HG03066 (cell line): Measurements from ENCODE around the gene CEP95.
"Not testable (repeated sequence)": the region's sequence is repeated elsewhere in the genome, so short reads cannot be mapped to it uniquely, and the experiment has no call there.

Experiments used
- ATAC-seq: cut with Tn5 transposase; IDR thresholded peaks from one replicate; pipeline ENCODE4 v1.9.1; 2021; ENCODE audit warnings: low read depth; ENCODE audit not compliant: unreplicated experiment

Gene CEP95, protein sequence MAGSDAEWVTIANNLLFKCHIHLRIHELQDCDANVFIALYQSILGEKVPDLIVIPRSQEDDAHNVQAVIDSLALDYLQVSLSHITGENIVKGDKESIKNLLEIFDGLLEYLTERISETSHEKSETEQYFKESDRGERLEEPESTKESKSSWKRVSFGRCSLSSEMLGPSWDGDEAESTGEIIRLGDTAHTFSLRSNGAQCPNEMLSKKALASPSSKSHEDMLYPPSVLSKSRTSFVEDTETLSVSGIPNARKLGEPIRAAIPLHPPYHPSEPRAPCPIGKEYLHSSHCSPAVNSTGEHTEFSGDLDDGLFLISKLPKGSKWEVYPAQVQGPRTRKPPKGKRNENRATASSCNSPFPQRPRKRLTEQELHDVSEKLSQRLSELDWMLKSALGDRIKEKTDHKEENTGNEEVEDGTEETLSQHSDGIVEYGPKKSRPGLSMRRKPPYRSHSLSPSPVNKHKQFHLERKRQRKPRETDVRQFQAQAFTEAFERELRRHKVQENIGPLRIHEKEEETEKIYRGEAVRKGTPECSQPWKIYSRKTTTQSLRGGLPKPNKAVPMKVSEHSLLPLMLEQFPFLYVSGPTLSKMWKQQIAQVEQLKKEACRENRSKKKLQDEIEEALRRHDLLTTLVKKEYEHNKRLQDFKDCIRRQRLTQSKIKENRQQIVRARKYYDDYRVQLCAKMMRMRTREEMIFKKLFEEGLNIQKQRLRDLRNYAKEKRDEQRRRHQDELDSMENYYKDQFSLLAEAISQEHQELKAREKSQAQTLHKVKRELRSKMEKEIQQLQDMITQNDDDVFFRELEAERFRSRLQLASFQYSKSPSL

DNA sequence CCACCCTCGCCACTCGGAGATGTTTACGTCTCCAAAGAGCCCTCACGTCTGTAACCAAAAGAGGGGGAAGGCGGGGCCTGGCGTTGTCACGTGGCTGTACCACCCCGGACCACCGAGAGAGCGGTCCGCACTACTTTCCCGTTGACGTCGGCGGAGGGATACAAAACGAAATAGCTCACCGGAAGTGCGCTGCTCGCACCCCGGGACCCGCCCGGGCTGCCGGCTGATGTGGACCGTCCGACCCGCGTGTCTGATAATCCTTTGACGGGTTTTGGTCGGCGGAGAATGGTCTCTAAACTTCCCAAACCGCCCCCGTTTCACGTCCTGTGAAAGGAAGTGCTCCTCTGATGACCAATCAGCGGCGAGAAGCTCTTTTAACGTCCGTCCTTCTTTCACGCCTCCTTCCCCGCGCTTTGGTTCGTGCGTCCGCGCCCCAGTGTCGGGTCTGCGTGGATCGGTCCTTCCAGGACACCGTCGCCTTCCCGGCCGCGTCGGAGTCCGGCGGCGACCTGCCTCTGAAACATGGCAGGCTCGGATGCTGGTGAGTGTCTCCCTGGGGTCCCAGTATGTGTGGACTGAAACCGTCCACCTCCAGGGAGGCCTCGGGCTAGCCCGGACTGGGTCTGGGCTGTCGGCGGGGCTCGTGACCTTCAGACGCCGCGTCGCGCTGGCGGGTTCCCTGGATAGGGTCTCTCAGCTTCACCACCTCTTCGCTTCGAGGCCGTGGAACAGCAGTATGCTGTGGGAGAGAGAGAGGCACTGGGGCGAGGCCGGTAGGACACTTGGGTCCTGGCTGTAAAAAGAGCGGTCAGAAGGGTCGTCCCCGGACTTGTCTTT lies at the start of gene CEP95:
TSS of gene CEP95 (plus strand) at position 402 of the 837 bp plus-strand sequence. CDS start at position 523, 121 bp downstream.
- ATAC-seq: peak; percentile 40

DNA sequence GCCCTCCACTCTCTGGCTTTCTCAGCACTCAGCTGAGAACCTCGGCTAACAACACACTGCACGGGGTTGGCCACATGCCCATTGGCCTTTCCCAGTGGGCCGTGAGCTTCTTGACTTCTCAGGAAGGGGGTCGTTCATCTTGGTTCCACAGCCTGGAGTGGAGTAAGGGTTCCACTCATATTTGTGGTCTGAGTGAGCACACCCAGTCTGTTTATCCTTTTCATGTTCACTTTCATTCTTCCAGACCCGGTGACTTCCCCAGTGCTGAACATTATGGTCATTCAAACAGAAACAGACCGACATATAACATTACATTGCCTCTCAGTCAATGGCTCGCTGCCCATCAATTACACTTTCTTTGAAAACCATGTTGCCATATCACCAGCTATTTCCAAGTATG lies 49.6 kb upstream of the CEP95 start:
- no peak for ATAC-seq

DNA sequence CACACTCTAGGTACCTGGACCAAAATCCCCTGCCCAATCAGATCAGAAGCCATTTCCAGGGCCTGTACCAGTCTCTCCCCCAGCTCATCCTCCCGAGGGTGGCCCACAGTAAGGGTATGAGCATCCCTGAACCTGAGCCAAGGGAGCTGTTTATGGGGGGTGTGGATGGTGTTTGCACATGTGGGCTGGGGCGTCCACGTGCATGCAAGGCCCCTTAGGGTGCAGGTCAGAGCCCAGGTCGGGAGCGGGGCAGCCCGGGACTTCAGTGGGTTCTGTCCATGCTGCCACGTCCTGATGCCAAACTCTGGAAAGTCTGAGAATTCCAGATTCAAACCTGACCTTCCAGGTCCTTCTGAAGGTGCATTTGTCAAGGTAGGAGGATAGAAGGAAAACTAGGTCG lies 48.0 kb upstream of the CEP95 start:
- ATAC-seq: no peak

DNA sequence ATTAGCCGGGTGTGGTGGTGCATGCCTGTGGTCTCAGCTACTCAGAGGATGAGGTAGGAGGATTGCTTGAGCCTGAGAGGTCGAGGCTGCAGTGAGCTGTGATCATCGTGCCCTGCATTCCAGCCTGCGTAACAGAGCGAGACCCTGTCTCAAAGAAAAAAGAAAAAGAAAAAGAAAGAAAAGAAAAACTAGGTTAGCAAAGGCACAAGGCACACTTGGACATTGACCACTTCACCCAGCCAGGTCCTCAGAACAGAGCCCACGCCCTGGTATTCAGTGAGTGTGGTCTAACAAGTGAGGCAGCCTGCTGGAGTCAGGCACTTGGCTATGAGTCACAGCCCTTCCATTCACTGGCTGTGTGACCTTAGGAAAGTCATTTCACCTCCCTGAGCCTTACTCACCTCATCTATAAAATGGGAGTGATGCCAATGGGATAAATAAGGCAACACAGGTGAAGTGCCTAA lies 47.5 kb upstream of the CEP95 start:
- ATAC-seq: no peak

DNA sequence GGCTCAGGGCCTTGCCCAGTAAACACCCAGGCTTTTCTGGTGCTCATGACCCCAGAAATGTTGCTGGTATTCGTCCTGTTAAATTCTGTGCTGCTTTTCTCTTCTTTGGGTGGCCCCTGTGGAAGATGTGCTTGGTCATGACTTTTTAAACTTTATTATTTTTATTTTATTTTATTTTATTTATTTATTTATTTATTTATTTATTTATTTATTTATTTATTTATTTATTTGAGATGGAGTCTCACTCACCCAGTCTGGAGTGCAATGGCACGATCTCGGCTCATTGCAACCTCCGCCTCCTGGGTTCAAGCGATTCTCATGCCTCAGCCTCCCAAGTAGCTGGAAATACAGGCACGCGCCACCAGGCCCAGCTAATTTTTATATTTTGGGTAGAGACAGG lies 47.0 kb upstream of the CEP95 start:
- not testable (repeated sequence) for ATAC-seq

DNA sequence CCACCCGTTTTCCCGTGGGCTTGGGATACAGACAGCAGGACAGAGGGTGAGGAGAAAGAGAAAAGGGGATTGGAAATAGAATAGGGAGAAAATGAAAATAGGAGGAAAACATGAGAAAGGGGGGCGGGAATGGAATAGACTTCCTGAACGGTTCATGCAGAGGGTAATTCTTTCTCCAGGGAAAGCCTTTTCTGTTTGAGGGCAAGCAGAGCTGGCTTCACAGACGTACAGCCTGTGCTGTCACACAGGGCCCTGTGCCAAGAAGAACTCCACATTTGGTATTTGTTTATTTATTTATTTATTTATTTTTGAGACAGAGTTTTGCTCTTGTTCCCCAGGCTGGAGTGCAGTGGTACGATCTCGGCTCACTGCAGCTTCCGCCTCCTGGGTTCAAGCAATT lies 45.8 kb upstream of the CEP95 start:
- ATAC-seq: no peak

DNA sequence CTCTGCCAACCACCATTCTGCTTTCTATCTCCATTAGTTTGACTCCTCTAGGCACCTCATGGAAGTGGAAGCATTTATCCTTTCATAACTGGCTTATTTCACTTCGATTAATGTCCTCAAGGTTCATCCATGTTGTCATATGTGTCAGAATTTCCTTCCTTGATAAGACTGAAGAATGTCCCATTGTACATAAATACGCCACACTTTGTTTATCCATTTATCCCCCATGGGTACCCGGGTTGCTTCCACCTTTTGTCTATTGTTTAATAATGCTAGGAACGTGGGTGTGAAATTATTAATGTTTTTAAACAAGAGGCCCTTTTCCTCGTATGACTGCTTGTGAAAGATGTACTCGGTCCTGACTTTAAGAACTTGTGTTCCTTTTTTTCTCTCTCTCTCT lies 45.0 kb upstream of the CEP95 start:
- no peak for ATAC-seq

DNA sequence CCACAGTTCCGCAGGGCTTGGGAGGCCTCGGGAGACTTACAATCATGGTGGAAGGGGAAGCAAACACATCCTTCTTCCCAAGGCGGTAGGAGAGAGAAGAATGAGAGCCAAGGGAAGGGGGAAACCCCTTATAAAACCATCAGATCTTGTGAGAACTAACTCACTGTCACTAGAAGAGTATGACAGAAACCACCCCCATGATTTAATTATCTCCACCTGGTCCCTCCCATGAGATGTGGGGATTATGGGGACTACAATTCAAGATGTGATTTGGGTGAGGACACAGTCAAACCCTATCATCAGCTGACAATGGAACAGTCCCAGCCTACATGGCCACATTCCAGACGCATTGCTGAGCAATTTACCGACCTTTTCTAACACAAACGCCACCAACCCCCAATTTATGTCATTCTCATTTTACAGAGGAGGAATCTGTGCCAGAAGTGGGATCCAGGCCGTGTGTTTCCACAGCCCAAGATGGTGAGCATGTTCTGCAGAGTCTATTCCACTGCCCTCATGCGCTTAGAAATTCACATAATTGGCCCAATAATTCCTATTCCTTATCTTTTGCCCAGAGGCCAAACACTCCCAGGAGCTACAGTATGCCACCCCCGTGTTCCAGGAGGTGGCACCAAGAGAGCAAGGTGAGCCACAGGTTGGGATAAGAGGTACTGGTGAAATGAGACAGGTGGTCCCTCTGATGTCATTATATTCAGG lies 40.6 kb upstream of the CEP95 start:
- ATAC-seq: no peak

DNA sequence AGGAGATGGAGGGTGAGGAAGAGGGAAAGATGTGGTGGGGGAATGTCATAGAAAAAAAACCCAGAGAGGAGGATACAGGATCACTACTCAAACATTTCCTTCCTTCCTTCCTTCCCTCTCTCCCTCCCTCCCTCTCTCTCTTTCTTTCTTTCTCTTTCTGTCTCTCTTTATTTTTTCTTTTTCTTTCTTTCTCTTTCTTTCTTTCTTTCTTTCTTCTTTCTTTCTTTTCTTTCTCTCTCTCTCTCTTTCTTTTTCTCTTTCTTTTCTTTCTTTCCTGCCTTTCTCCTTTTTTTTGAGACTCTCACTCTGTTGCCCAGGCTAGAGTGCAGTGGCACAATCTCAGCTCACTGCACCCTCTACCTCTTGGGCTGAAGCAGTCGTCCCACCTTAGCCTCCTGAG lies 39.9 kb upstream of the CEP95 start:
- ATAC-seq: not testable (repeated sequence)

DNA sequence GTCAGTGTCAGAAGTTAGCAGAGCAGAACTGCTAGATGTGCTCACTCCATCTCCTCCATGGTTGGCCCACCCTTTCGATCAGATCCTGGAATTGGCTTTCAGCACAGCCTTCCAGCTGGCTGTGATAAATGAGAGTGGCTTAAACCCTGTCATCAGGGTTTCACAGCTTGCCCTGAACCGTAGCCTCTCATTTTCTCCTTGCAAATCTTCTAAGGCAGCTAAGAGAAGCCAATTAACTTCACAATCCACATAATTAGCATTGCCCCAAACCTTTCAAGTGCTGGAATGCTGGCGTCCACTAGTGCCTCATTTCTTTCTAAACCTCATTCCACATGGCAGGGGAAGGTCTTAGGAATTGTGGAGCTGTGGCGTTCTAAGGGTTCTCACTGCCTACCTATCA lies 36.2 kb upstream of the CEP95 start:
- no peak for ATAC-seq

DNA sequence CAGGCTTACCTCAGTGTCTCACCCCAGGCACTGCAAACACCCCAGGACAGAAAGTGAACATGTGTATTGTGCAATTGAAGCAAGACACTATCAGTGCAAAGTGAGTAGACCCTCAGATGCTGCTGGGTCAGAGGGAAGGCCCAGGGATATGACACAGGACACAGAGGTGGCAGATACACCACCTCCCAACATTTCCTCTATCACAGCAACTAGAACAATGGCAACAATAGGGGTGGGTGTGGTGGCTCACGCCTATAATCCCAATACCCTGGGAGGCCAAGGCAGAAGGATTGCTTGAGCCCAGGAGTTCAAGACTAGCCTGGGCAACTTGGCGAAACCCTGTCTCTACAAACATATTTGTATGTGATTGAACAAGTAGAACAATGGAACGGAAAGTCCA lies 35.3 kb upstream of the CEP95 start:
- no peak for ATAC-seq

DNA sequence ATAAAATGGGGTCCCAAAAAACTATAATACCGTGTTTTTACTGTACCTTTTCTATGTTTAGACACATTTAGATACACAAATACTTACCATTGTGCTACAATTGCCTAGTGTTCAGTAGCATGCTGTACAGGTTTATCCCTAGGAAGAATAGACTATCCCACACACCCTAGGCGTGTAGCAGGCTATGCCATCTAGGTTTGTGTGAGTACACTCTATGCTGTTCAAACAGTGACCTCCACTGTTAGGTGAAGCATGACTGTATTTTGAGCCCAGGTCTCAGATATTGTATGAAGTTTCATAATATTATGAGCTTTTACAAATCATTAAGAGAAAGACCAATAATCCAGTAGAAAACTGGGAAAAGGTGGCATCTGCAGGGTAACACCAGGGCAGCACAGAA lies 34.2 kb upstream of the CEP95 start:
- ATAC-seq: no peak

DNA sequence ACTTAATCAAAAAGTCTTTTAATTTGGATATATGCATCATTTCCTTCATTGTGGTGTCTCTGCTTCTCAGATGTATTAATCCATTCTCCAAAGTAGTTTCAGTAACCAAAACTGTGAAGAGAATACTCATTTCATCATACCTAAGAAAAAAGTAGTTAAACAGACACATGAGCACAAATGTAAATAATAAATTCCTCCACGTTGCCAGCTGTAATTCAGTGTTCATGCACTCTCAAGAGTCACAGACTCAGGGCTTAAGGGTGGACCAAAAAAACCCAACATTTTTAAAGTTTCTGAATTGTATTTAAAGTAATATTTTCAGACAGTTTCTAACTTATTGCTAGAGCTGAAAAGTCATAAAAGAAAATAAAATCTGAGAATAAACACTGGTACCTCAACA lies 28.9 kb upstream of the CEP95 start:
- no peak for ATAC-seq

DNA sequence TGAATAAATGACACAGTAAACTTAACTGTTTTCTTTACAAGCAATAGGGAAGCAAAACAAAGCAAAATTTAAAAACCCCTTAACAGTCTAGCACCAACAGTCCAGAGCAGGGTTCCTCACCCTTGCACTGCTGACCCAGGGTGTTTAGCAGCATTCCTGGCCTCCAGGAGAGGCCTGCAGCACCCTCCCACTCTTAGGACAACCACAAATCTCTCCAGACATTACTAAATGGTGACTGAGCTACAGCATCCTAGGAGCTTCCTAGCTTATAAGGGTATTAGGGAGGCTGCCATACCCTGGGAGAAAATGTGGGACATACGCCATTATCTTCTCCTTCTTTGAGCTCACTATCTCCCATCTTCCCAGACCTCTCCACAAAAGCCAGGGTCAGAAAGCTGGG lies 25.8 kb upstream of the CEP95 start:
- ATAC-seq: no peak

DNA sequence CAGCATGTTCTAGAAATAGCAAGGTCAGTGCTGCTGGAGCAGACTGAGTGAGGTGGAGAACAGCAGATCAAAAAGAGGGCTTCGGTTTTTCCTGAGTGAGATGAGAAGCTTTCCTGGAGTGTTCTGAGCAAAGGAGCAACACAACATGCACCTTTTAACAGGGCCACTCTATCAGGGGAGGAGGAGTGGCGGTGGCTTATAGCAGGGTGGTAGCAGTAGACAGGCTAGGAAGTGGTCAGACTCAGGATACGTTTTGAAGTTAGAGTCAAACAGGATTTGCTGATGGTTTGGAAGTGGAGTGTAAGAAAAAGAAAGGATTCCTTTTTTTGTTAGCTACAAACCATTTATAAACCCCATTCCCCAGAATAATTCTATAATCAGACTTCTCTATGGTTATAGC lies 22.4 kb upstream of the CEP95 start:
- no peak for ATAC-seq

DNA sequence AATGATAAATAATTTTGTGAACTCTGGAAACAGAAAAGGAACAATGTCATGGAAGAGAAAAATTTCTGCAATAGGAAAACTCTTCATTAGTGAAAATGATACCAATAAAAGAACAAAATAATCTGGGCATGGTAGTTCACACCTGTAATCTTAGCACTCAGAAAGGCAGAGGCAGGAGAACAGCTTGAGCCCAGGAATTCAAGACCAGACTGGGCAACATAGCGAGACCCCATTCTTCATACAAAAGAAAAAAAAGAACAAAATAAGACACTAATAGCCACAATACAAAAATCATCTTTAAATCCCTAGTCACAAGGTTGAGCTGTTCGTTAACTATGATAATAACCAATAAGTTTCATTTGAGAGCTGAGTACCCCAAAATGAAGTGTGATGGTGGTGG lies 18.5 kb upstream of the CEP95 start:
- no peak for ATAC-seq

DNA sequence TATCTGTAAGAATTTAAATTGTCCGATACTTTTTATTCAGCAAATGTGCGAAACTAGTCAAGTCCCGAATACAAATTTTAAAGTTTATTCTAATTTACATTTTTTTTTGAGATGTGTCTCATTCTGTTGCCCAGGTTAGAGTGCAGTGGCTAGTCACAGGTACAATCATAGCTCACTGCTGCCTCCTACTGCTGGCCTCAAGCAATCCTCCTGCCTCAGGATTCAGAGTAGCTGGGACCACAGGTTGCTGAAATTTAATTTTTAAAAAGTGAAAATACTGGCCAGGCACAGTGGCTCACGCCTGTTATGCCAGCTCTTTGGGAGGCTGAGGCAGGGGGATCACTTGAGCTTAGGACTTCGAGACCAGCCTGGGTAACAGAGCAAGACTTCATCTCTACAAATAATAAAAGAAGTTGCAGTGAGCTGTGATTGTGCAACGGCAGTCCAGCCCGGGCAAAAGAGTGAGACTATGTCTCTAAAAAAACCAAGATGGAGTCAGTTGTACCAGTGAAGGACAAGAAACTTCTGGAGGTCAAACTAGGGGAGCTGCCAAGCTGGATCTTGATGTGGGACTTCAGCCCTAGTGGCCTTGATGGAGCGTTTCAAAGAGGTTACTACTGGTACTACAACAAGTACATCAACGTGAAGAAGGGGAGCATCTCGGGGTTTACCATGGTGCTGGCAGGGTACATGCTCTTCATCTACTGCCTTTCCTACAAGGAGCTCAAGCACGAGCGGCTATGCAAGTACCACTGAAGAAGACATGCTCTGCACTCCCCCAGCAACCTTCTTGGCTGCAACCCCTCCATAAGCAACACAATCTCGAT lies 15.5 kb upstream of the CEP95 start:
- no peak for ATAC-seq

DNA sequence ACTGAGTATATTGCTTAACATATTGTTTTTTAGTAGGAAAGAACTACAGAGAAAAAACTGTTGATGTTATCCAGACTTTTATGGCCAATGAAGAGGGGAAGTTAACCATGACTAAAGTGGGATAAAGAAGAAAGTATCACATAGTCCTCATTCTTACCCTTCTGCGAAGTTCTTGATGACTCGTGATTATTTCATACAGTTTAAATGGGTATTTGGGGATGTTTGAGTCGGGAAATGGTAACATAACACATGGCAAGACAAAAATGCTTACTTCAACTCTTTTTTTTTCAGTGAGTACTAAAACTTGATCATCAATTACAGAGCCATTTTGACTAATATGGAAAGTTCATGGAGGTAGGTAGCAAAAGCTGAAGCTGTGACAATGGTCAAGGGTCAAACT lies 14.8 kb upstream of the CEP95 start:
- no peak for ATAC-seq

DNA sequence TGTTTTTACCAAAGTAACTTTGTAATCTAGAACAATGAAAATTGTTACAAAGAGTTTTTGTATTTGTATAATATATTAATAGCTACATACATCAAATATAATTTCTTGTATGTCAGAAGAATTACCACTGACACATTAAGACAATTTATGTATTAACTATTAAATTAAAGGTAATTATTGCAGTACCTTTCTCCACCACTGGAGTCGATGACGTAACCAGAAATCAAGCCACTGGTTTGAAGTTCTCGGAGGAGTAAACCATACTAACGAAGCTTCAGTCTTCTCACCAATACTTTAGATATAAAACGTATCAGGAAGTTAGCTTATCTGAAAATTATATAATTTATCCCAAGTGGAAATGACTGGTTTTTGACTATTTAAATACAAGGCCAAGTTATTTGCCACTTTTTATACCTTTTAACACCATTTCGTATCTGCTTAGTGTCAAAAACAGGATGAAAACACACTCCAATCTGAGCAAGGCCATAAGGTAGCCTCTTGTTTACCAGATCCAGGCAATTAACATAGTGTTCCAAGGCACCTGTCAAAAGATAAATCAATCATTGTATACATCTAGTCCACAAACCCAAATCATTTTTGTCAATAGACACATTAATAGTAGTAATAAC lies 14.2 kb upstream of the CEP95 start:
- no peak for ATAC-seq
